Measurements from ENCODE around the gene CUL2. TPM values are rescaled to one million over a fixed set of nuclear protein-coding genes. Genes with fewer than 3 reads are reported as not detected.

The CUL2 gene
- total and polyA plus RNA-seq, 10 of the 15 experiments (the other 5 are each of a cell fraction or from before 2014, with no cell fraction given): 11.9 to 56.5 (median 33.2) TPM

DNA sequence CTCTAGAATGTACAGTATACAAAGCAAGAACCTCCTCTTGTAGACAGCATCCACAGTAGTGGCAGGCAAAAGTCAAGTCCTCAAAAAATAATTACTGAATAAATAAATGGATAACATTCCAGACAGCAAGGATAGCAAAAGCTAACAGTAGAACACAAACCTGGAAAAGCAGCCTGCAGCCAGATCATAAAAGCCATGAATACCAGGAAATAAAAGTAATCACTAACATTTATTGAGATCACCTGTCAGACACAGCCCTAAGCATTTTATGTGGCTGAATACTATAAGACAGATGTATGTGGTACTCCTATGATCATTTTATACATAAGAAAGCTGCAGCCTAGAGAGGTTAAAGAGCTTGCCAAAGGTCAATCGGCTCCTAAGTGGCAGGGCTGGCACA is 34.0 kb downstream of the CUL2 start (continued):
- no peak for TF ChIP-seq YY1 (IDR thresholded peaks at IDR 0.05; ENCODE audit: low read depth, low read length)

- CTCF ChIA-PET: no interaction called here
- FAIRE-seq: no peak
- BruUV-seq (replicated peaks): no TSS peak
Observed at GRCh38 chr10:35050568-35050967, 39.6 kb downstream of the CUL2 start.

More at GRCh38 chr10:35050568-35050967, 39.6 kb downstream of the CUL2 start:
- no peaks in the 10 kb centered on the region for H3K9me3 ChIP-seq (replicated peaks; ENCODE audit: control insufficient read depth, insufficient read depth, low read length)
- TF ChIP-seq ETV6 (conservative IDR thresholded peaks at IDR 0.05 in 1 of 2, IDR thresholded peaks at IDR 0.05 in 1 of 2; ENCODE audit: borderline replicate concordance in 1 of 2, low read depth in 1 of 2) (no peak), E4F1 (IDR thresholded peaks at IDR 0.05; ENCODE audit: borderline replicate concordance, partially characterized antibody) (no peak), SREBF2 (IDR thresholded peaks at IDR 0.05; ENCODE audit: low read length) (no peak), SUPT20H (IDR thresholded peaks at IDR 0.05; ENCODE audit: borderline replicate concordance, control insufficient read depth, low read depth, low read length) (no peak), ZNF622 (IDR thresholded peaks at IDR 0.05) (no peak), EED (IDR thresholded peaks at IDR 0.05; ENCODE audit: low read depth) (no peak), RBBP5 (conservative IDR thresholded peaks at IDR 0.05) (no peak), HDGF (IDR thresholded peaks at IDR 0.05) (no peak), TCF7 (IDR thresholded peaks at IDR 0.05; ENCODE audit: borderline replicate concordance) (no peak)
- TF ChIP-seq, protein P1, sequence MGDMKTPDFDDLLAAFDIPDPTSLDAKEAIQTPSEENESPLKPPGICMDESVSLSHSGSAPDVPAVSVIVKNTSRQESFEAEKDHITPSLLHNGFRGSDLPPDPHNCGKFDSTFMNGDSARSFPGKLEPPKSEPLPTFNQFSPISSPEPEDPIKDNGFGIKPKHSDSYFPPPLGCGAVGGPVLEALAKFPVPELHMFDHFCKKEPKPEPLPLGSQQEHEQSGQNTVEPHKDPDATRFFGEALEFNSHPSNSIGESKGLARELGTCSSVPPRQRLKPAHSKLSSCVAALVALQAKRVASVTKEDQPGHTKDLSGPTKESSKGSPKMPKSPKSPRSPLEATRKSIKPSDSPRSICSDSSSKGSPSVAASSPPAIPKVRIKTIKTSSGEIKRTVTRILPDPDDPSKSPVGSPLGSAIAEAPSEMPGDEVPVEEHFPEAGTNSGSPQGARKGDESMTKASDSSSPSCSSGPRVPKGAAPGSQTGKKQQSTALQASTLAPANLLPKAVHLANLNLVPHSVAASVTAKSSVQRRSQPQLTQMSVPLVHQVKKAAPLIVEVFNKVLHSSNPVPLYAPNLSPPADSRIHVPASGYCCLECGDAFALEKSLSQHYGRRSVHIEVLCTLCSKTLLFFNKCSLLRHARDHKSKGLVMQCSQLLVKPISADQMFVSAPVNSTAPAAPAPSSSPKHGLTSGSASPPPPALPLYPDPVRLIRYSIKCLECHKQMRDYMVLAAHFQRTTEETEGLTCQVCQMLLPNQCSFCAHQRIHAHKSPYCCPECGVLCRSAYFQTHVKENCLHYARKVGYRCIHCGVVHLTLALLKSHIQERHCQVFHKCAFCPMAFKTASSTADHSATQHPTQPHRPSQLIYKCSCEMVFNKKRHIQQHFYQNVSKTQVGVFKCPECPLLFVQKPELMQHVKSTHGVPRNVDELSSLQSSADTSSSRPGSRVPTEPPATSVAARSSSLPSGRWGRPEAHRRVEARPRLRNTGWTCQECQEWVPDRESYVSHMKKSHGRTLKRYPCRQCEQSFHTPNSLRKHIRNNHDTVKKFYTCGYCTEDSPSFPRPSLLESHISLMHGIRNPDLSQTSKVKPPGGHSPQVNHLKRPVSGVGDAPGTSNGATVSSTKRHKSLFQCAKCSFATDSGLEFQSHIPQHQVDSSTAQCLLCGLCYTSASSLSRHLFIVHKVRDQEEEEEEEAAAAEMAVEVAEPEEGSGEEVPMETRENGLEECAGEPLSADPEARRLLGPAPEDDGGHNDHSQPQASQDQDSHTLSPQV (IDR thresholded peaks at IDR 0.05): no peak
- H3K36me3 ChIP-seq (ENCODE audit: control insufficient read depth in 2 of 2, insufficient read depth in 2 of 2, low read length in 1 of 2): peaks cover 0 to 16% of the 10 kb centered on the region in 2 experiments; a peak in 3 of 4 replicates
- SMC1A ChIA-PET (ENCODE audit: uncharacterized antibody, unreplicated experiment): no interaction called here
- H3K4me2 ChIP-seq (ENCODE audit: control insufficient read depth, insufficient read depth): no peak overlapping the region
- no peaks in the 10 kb centered on the region for H4K20me1 ChIP-seq (ENCODE audit: control insufficient read depth, insufficient read depth)
- H3K27me3 ChIP-seq (replicated peaks in 1 of 2; ENCODE audit: control insufficient read depth in 2 of 2, insufficient read depth in 2 of 2, low read length in 1 of 2): no peaks in the 10 kb centered on the region
- no peak overlapping the region for H2AFZ ChIP-seq (ENCODE audit: control insufficient read depth, low read depth, low read length)
- no peak overlapping the region for H3K9ac ChIP-seq (ENCODE audit: control insufficient read depth, insufficient read depth, low read length)
- no peak overlapping the region for H3K27ac ChIP-seq (ENCODE audit: control insufficient read depth, insufficient read depth)
- RAD21 ChIA-PET (ENCODE audit: unreplicated experiment): no interaction called here
- no peaks in the 10 kb centered on the region for H3K4me1 ChIP-seq (ENCODE audit: control insufficient read depth, insufficient read depth, low read length)
- intact Hi-C loops (cut with micrococcal nuclease; ENCODE audit: unreplicated experiment): no loop called here
- no peak overlapping the region for H3K4me3 ChIP-seq
- POLR2A ChIA-PET: no interaction called here
- no peaks in the 10 kb centered on the region for H3K79me2 ChIP-seq (ENCODE audit: control insufficient read depth, insufficient read depth, low read length)
- no peak for ATAC-seq
- no peak for DNase-seq (ENCODE audit: low read depth, low spot score)
- in situ Hi-C loops (cut with MboI): no loop called here

Measured in GM12878 (cell line).